ENCODE measurements around the gene MBOAT2. TPM values are rescaled to one million over a fixed set of nuclear protein-coding genes. Genes with fewer than 3 reads are reported as not detected.
"Not testable (repeated sequence)": the region's sequence is repeated elsewhere in the genome, so short reads cannot be mapped to it uniquely, and the experiment has no call there.

The MBOAT2 gene
- total RNA-seq, 1 donor from 2014 or later, result 84.0 TPM

- no peaks in the 10 kb centered on the region for H3K27me3 ChIP-seq
- H3K4me3 ChIP-seq, result no peak overlapping the region
- no peaks in the 10 kb centered on the region for H4K20me1 ChIP-seq (ENCODE audit: low read depth)
- Mint-ChIP-seq H3K27ac (no peak overlapping the region), H3K4me3 (no peak overlapping the region), H3K4me1 (peaks cover 4% of the 10 kb centered on the region), H3K36me3 (peaks cover 38% of the 10 kb centered on the region), H3K27me3 (ENCODE audit: insufficient read depth, low read depth) (no peaks in the 10 kb centered on the region), H3K9me3 (peaks cover 5% of the 10 kb centered on the region)
- H3F3A ChIP-seq (ENCODE audit: low read depth), result no peaks in the 10 kb centered on the region
- H3K36me3 ChIP-seq, result no peaks in the 10 kb centered on the region
- no peak for DNase-seq (ENCODE audit: low spot score)
- no peak overlapping the region for H2AFZ ChIP-seq (replicated peaks)
- peaks cover 4% of the 10 kb centered on the region for H3K4me1 ChIP-seq
- H3K4me2 ChIP-seq, result no peak overlapping the region
- H3K79me2 ChIP-seq (ENCODE audit: low read depth), result no peaks in the 10 kb centered on the region
- no peak overlapping the region for H3K9ac ChIP-seq
- TF ChIP-seq EZH2phosphoT487 (IDR thresholded peaks at IDR 0.05) (no peak), EZH2 (IDR thresholded peaks at IDR 0.05) (no peak), CTCF (IDR thresholded peaks at IDR 0.05) (no peak)
- no peaks in the 10 kb centered on the region for H3K9me3 ChIP-seq (ENCODE audit: low read depth)
- no peak overlapping the region for H3K27ac ChIP-seq
These were observed 69.1 kb downstream of the MBOAT2 start for GRCh38 chr2:8934338-8934737.

DNA sequence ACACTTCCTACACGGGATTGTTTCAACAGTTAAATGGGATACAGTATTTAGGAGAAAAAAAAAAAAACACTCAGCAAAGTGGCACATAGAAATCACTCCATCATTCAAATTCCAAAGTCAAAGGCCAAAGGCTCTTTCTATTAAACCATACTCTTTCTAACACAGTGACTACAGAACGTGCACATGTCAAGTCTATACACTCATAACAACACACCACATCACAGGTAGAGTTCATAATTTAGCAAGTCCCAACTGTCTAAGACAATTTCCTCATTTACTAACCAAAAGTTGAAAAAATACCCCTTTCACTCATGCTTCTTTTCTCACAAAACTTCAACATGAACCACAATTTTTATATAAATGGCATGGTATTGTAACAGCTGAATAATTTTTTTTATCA lies 70.8 kb downstream of the MBOAT2 start:
- H3K27me3 Mint-ChIP-seq (ENCODE audit: insufficient read depth, low read depth), result no peaks in the 10 kb centered on the region
- H3K36me3 Mint-ChIP-seq, result peaks cover 29% of the 10 kb centered on the region
- Histone ChIP-seq H3K9ac (no peak overlapping the region), H3K4me1 (peaks cover 4% of the 10 kb centered on the region), H3K9me3 (ENCODE audit: low read depth) (no peaks in the 10 kb centered on the region), H3K27me3 (no peaks in the 10 kb centered on the region), H3K27ac (no peak overlapping the region), H2AFZ (replicated peaks) (no peak overlapping the region), H3K79me2 (ENCODE audit: low read depth) (no peaks in the 10 kb centered on the region), H3K4me2 (no peak overlapping the region), H3K36me3 (no peaks in the 10 kb centered on the region), H3K4me3 (no peak overlapping the region), H4K20me1 (ENCODE audit: low read depth) (no peaks in the 10 kb centered on the region), H3F3A (ENCODE audit: low read depth) (no peaks in the 10 kb centered on the region)
- TF ChIP-seq EZH2phosphoT487 (IDR thresholded peaks at IDR 0.05) (no peak), EZH2 (IDR thresholded peaks at IDR 0.05) (no peak), CTCF (IDR thresholded peaks at IDR 0.05) (no peak)
- H3K4me1 Mint-ChIP-seq, result peaks cover 6% of the 10 kb centered on the region
- no peak overlapping the region for H3K4me3 Mint-ChIP-seq
- no peak overlapping the region for H3K27ac Mint-ChIP-seq
- DNase-seq (ENCODE audit: low spot score), result no peak
- H3K9me3 Mint-ChIP-seq, result peaks cover 5% of the 10 kb centered on the region

DNA sequence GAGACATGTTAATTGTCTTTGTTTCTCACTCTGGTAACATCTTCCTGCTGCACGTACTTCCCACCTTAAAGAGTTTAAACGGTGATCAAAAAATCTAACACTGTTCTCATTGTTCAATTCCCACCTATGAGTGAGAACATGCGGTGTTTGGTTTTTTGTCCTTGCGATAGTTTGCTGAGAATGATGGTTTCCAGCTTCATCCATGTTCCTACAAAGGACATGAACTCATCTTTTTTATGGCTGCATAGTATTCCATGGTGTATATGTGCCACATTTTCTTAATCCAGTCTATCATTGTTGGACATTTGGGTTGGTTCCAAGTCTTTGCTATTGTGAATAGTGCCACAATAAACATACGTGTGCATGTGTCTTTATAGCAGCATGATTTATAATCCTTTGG lies 73.3 kb downstream of the MBOAT2 start:
- H3K9ac ChIP-seq; H3K9me3 Mint-ChIP-seq; H3K4me3 Mint-ChIP-seq; H3K27ac Mint-ChIP-seq; H3F3A ChIP-seq (ENCODE audit: low read depth); H4K20me1 ChIP-seq (ENCODE audit: low read depth); H2AFZ ChIP-seq (replicated peaks); H3K27me3 ChIP-seq; H3K4me3 ChIP-seq; H3K36me3 ChIP-seq; H3K4me2 ChIP-seq; DNase-seq (ENCODE audit: low spot score); H3K27me3 Mint-ChIP-seq (ENCODE audit: insufficient read depth, low read depth); H3K79me2 ChIP-seq (ENCODE audit: low read depth); H3K9me3 ChIP-seq (ENCODE audit: low read depth); H3K27ac ChIP-seq: not testable (repeated sequence)
- H3K4me1 ChIP-seq, result peaks cover 10% of the 10 kb centered on the region
- peaks cover 30% of the 10 kb centered on the region for H3K36me3 Mint-ChIP-seq
- H3K4me1 Mint-ChIP-seq, result peaks cover 21% of the 10 kb centered on the region

GRCh38 chr2:8929128-8929527 lies 74.4 kb downstream of the MBOAT2 start:
- Mint-ChIP-seq H3K27me3 (ENCODE audit: insufficient read depth, low read depth) (no peaks in the 10 kb centered on the region), H3K36me3 (peaks cover 28% of the 10 kb centered on the region), H3K4me3 (no peak overlapping the region), H3K27ac (no peak overlapping the region), H3K4me1 (peaks cover 21% of the 10 kb centered on the region), H3K9me3 (peaks cover 5% of the 10 kb centered on the region)
- Histone ChIP-seq H3K9ac (no peak overlapping the region), H3K4me3 (no peak overlapping the region), H2AFZ (replicated peaks) (no peak overlapping the region), H3K9me3 (ENCODE audit: low read depth) (no peaks in the 10 kb centered on the region), H3K4me2 (no peak overlapping the region), H3F3A (ENCODE audit: low read depth) (no peaks in the 10 kb centered on the region), H3K27ac (no peak overlapping the region), H3K36me3 (no peaks in the 10 kb centered on the region), H3K4me1 (peaks cover 10% of the 10 kb centered on the region), H3K79me2 (ENCODE audit: low read depth) (no peaks in the 10 kb centered on the region), H3K27me3 (no peaks in the 10 kb centered on the region), H4K20me1 (ENCODE audit: low read depth) (peaks cover 8% of the 10 kb centered on the region)
- DNase-seq (ENCODE audit: low spot score), result no peak
- TF ChIP-seq CTCF (IDR thresholded peaks at IDR 0.05) (no peak), EZH2phosphoT487 (IDR thresholded peaks at IDR 0.05) (no peak), EZH2 (IDR thresholded peaks at IDR 0.05) (no peak)

All from neural progenitor cell (in vitro differentiated cells).